ENCODE data around the gene C1orf232. TPM values are rescaled to one million over a fixed set of nuclear protein-coding genes. Genes with fewer than 3 reads are reported as not detected.
A peak's percentile ranks its signal among the peaks of the same experiment; 100 is the strongest.

Gene C1orf232
- total RNA-seq, 2 experiments from 2014 or later = not detected

GRCh38 chr1:26188477-26188876, 19.7 kb upstream of the C1orf232 start:
- Mint-ChIP-seq H3K27ac (no peak overlapping the region), H3K36me3 (no peaks in the 10 kb centered on the region), H3K27me3 (no peaks in the 10 kb centered on the region), H3K9me3 (no peaks in the 10 kb centered on the region), H3K4me1 (peaks cover 12% of the 10 kb centered on the region), H3K4me3 (no peak overlapping the region)
- no peak for DNase-seq

DNA sequence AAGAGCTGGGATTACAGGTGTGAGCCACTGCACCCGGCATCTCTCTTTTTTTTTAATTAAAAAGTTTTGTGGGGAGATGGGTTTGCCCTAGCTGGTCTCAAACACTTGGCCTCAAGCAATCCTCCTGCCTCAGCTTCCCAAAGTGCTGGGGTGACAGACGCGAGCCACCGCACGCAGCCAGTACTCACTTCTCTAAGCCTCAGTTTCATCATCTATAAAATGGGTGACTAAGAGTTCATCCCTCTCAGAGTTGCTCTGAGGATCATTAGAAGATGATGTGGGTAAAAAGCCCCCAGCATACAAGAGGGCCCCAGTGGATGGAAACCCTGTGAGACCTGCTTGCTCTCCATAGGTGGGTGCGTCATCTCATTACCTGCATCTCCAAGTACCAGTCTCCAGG, 19.1 kb upstream of the C1orf232 start:
- peaks cover 12% of the 10 kb centered on the region for H3K4me1 Mint-ChIP-seq
- no peaks in the 10 kb centered on the region for H3K27me3 Mint-ChIP-seq
- H3K36me3 Mint-ChIP-seq = no peaks in the 10 kb centered on the region
- H3K27ac Mint-ChIP-seq = no peak overlapping the region
- H3K4me3 Mint-ChIP-seq = no peak overlapping the region
- no peak for DNase-seq
- no peaks in the 10 kb centered on the region for H3K9me3 Mint-ChIP-seq

DNA sequence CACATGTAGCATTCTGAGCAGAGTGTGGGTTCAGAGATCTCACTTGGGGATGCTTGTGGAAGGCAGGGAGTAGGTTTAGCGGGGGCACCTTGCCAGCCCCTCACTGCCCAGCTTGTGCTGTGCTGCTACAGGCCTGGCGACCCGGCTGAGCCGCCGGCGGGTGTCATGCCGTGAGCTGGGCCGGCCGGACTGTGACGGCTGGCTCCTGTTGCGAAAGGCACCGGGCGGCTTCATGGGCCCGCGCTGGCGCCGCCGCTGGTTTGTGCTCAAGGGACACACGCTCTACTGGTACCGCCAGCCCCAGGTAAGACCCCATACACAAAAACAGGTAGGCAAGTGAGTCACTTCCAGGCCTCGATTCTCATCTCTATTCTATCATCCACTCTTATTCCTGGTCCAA, 16.1 kb upstream of the C1orf232 start:
- no peak overlapping the region for H3K27ac Mint-ChIP-seq

GRCh38 chr1:26184086-26184485, 15.3 kb upstream of the C1orf232 start:
- Mint-ChIP-seq H3K27me3 (no peaks in the 10 kb centered on the region), H3K9me3 (no peaks in the 10 kb centered on the region), H3K27ac (no peak overlapping the region), H3K36me3 (no peaks in the 10 kb centered on the region), H3K4me1 (no peaks in the 10 kb centered on the region), H3K4me3 (no peak overlapping the region)
- DNase-seq = no peak

More for the DNA sequence above, 16.1 kb upstream of the C1orf232 start:
- no peak for DNase-seq
- H3K4me3 Mint-ChIP-seq = no peak overlapping the region
- H3K9me3 Mint-ChIP-seq = no peaks in the 10 kb centered on the region
- H3K27me3 Mint-ChIP-seq = no peaks in the 10 kb centered on the region
- no peaks in the 10 kb centered on the region for H3K36me3 Mint-ChIP-seq
- no peaks in the 10 kb centered on the region for H3K4me1 Mint-ChIP-seq

- Mint-ChIP-seq H3K4me1 (no peaks in the 10 kb centered on the region), H3K9me3 (no peaks in the 10 kb centered on the region), H3K4me3 (no peak overlapping the region)
These were observed 13.6 kb upstream of the C1orf232 start for GRCh38 chr1:26182383-26182696.

GRCh38 chr1:26181586-26182382, 13.0 kb upstream of the C1orf232 start:
- Mint-ChIP-seq H3K36me3 (no peaks in the 10 kb centered on the region), H3K27me3 (no peaks in the 10 kb centered on the region), H3K9me3 (no peaks in the 10 kb centered on the region), H3K4me1 (no peaks in the 10 kb centered on the region), H3K27ac (no peak overlapping the region), H3K4me3 (no peak overlapping the region)
- DNase-seq = no peak

More at GRCh38 chr1:26182383-26182696, 13.6 kb upstream of the C1orf232 start:
- DNase-seq = no peak
- no peaks in the 10 kb centered on the region for H3K27me3 Mint-ChIP-seq
- no peak overlapping the region for H3K27ac Mint-ChIP-seq
- H3K36me3 Mint-ChIP-seq = no peaks in the 10 kb centered on the region

DNA sequence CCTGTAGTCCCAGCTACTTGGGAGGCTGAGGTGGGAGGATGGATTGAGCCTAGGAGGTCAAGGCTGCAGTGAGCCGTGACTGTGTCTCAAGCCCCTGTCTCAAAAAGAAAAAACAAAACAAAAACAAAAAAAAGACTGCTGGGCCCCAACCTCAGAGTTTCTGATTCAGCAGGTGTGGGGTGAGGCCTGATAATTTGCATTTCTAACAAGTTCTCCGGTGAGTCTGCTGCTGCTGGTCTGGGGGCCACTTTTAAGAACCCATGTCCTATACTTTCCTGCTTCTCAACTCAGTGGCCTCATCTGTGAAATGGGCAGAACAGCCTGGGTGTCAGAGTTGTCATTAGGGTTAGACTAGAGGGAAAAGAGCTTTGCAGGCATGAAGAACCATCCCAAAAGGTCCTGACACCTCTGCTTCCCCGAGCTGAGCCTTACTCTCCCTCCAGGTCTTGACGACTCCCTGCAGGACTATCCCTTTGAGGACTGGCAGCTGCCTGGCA, 11.3 kb upstream of the C1orf232 start:
- DNase-seq = no peak
- H3K9me3 Mint-ChIP-seq = no peaks in the 10 kb centered on the region
- H3K36me3 Mint-ChIP-seq = no peaks in the 10 kb centered on the region
- no peak overlapping the region for H3K27ac Mint-ChIP-seq
- H3K4me1 Mint-ChIP-seq = no peaks in the 10 kb centered on the region
- no peaks in the 10 kb centered on the region for H3K27me3 Mint-ChIP-seq
- H3K4me3 Mint-ChIP-seq = no peak overlapping the region

- Mint-ChIP-seq H3K27me3 (no peaks in the 10 kb centered on the region), H3K4me1 (peaks cover 1% of the 10 kb centered on the region), H3K4me3 (peak within 1 kb of the TSS; percentile 68), H3K27ac (no peak within 1 kb of the TSS), H3K9me3 (no peaks in the 10 kb centered on the region), H3K36me3 (peaks cover 3% of the 10 kb centered on the region)
- no peak for DNase-seq
These were observed 8.5 kb upstream of the C1orf232 start, which contains the start of gene CNKSR1 for GRCh38 chr1:26177182-26177684. TSS of gene CNKSR1 (plus strand) at chr1:26177491. CDS start at chr1:26177548, 57 bp downstream.

DNA sequence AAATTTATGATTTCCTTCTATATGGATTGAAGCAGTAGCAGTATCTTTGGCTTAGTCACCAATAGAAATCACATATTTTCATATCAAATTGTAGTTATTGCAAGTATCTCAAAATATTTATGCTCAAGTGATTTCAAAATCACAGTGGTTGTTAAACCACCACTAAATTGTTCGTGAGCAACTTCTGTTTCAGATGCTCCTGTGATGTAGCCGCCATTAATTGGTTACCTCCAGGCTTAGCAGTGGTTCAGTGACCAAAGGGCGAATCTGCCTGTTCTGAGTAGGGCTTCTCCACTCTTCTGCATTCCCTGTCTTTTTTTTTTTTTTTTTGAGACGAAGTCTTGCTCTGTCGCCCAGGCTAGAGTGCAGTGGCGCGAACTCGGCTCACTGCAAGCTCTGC, 6.6 kb upstream of the C1orf232 start:
- Mint-ChIP-seq H3K4me1 (peaks cover 13% of the 10 kb centered on the region), H3K9me3 (no peaks in the 10 kb centered on the region), H3K27ac (no peak overlapping the region), H3K36me3 (peaks cover 18% of the 10 kb centered on the region), H3K27me3 (no peaks in the 10 kb centered on the region), H3K4me3 (no peak overlapping the region)
- DNase-seq = no peak

- DNase-seq = no peak
- Mint-ChIP-seq H3K4me1 (peaks cover 19% of the 10 kb centered on the region), H3K9me3 (no peaks in the 10 kb centered on the region), H3K27me3 (no peaks in the 10 kb centered on the region), H3K27ac (peak within 1 kb of the TSS; percentile 92), H3K36me3 (peaks cover 20% of the 10 kb centered on the region), H3K4me3 (peak within 1 kb of the TSS; percentile 93)
These were observed 2.6 kb upstream of the C1orf232 start, which contains the start of gene ZNF593OS for GRCh38 chr1:26171084-26172072. TSS of gene ZNF593OS (minus strand) at chr1:26171832. CDS start at chr1:26171661, 171 bp downstream.

DNA sequence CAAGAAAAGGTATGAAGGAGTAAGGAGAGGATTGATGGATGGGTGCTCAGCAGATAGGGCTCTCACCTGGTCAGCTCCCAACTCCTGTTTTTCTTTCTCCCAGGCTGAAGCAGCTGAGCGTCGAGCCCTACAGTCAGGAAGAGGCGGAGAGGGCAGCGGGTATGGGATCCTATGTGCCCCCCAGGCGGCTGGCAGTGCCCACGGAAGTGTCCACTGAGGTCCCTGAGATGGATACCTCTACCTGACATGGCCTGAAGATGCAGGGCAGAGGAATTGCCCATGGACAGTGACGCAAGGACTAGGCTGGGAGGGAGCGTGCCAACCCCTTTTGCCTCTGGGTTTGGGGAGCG, 1.7 kb upstream of the C1orf232 start:
- H3K27me3 Mint-ChIP-seq = no peaks in the 10 kb centered on the region
- peaks cover 20% of the 10 kb centered on the region for H3K36me3 Mint-ChIP-seq
- H3K4me3 Mint-ChIP-seq = peak overlapping the region; percentile 93
- peak overlapping the region; percentile 92 for H3K27ac Mint-ChIP-seq
- DNase-seq = no peak
- H3K9me3 Mint-ChIP-seq = no peaks in the 10 kb centered on the region
- H3K4me1 Mint-ChIP-seq = peaks cover 19% of the 10 kb centered on the region

DNA sequence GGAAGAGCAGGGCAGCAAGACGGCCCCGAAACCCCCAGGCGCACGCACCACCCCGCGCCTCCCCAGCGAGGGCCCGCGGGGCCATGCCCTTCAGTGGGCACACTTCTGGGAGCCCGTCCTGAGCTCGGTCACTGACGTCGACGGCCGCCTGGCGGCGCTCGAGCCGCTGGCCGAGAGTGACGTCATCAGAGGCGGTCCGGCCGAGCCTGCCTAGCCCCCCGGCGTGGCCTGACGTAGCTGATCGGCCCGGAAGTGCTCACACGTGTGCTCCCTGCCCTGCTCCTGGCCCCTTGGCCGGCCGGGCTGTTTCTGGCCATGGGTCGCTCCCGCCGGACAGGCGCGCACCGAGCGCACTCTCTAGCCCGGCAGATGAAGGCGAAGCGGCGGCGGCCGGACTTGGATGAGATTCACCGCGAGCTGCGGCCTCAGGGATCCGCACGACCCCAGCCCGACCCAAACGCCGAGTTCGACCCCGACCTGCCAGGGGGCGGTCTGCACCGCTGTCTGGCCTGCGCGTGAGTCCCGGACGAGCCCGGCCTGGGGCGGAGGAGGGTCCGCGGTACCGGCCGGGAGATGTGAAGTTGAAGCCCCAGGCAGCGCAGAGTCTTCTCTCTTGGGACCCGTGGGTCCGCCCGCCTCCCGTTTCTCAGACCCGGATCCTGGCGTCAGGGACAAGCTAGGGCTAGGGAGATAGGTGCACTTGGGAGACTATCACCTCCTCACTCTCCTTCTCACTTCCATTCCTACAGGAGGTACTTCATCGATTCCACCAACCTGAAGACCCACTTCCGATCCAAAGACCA, 1.1 kb upstream of the C1orf232 start, which contains the start of gene ZNF593:
ZNF593 (plus strand) TSS at position 240 of the 803 bp plus-strand sequence; CDS start at position 316, 76 bp downstream.
- peaks cover 4% of the 10 kb centered on the region for H3K27me3 Mint-ChIP-seq
- peaks cover 20% of the 10 kb centered on the region for H3K36me3 Mint-ChIP-seq
- H3K27ac Mint-ChIP-seq = peak within 1 kb of the TSS; percentile 92
- peaks cover 23% of the 10 kb centered on the region for H3K4me1 Mint-ChIP-seq
- H3K4me3 Mint-ChIP-seq = peak within 1 kb of the TSS; percentile 93
- peak; percentile 93 for DNase-seq
- no peaks in the 10 kb centered on the region for H3K9me3 Mint-ChIP-seq

GRCh38 chr1:26169198-26169554, 413 bp upstream of the C1orf232 start:
- Mint-ChIP-seq H3K4me1 (peaks cover 26% of the 10 kb centered on the region), H3K36me3 (peaks cover 20% of the 10 kb centered on the region), H3K4me3 (peak overlapping the region; percentile 52), H3K9me3 (no peaks in the 10 kb centered on the region), H3K27me3 (peaks cover 7% of the 10 kb centered on the region), H3K27ac (no peak overlapping the region)
- no peak for DNase-seq

DNA sequence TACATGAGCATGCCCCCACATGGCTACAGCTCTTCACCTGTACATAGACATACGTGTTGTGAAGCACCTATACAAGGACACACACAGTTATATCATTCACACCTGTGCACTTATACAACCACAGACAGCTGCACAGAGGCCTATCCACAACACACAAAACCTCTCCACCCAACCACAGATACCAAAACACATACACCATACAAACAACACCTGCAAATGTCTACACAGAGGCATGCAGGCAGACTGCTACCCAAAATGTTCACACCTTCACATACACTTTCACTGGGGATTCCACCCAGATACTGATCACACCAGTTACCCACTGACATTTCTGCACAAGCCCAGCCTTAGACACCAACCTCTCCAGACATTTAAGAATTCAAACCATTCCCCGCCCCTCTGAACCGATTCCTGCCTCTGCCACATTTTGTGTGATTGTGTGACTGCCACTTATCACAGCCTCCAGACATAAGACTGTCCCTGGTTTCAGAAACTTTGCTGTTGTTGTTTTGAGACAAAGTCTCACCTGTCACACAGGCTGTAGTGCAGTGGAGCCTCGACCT, 2.0 kb downstream of the C1orf232 start:
- no peak for DNase-seq
- H3K36me3 Mint-ChIP-seq = peaks cover 14% of the 10 kb centered on the region
- no peak overlapping the region for H3K4me3 Mint-ChIP-seq
- no peak overlapping the region for H3K27ac Mint-ChIP-seq
- H3K9me3 Mint-ChIP-seq = no peaks in the 10 kb centered on the region
- peaks cover 34% of the 10 kb centered on the region for H3K4me1 Mint-ChIP-seq
- H3K27me3 Mint-ChIP-seq = peaks cover 23% of the 10 kb centered on the region

All from activated naive CD8-positive, alpha-beta T cell treated with anti-CD3 and anti-CD28 coated beads for 36 hours (primary cell).